GM13977 (cell line): Measurements from ENCODE around the gene UNC13D.
A peak's percentile ranks its signal among the peaks of the same experiment; 100 is the strongest.

ENCODE experiments used
- DNase-seq: peaks from one replicate; pipeline ENCODE4 v3.0.0; 2012; ENCODE audit warnings: low spot score
- in situ Hi-C: fragments of 300-500 bp; cut with MboI; formaldehyde crosslinking; loops from one replicate; pipeline ENCODE4 v1.12.0; 2022; ENCODE audit warnings: low sequenced_read_pairs, low pct_unique_long_range_greater_than_20kb, mixed read lengths, inconsistent platforms; ENCODE audit not compliant: unreplicated experiment
- TF ChIP-seq, protein P1 (sequence below): IDR thresholded peaks from 2 replicates; pipeline ENCODE4 v1.5.1; 2012; ENCODE audit warnings: mild to moderate bottlenecking, control low read depth; ENCODE audit not compliant: insufficient read depth; ENCODE audit errors: extremely low read depth, missing control alignments

The UNC13D gene

DNA sequence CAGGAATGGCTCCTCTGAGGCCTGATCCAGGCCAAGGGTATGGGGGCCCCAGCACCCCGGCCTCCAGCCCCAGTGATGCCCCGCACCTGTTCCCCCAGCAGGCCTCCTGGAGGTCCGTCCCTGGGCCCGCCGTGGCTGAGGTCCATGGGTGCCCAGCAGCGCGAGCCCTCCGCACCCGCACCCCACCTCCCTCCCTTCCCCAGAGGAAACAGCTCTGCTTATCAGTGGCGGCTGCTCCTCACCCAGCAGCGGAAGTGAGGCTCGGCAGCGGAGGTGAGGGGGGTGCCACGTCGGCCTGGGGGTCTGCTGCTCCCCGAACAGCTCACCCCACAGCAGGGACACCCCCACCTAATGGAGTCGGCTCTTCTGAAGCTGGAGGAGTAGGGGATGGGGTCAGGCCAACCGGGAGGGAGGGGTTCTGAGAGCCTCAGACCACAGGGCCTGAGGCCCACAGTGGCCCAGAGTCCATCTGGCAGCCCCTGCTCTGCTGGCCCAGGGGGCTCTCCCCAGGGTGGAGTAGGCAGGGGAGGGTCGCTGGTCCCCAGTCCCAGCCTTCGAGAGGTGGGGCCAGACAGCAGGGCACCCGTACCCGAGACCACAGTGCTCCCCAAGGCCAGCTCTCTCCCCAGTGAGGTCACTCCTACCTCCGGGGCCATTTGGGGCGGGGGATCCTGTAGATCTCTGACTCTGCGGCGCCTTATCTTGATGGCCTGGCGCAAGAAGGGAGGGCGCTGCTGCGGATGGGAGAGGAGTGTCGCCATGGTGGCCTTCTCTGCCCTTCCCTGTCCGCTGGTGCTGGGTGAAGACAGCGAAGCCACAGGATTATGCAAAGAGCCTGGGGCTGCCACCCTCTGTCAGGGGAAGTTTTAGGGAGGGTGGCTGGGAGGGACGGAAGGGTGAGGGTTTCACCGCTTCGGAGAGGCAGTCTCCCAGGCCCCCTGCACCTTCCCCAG lies at the start of gene UNC13D:
Gene UNC13D, minus strand, starts transcription at position 828 of the 953 bp plus-strand sequence. Its CDS starts 67 bp downstream, at position 761.
- in situ Hi-C loops: no loop called here
- TF ChIP-seq, protein P1, sequence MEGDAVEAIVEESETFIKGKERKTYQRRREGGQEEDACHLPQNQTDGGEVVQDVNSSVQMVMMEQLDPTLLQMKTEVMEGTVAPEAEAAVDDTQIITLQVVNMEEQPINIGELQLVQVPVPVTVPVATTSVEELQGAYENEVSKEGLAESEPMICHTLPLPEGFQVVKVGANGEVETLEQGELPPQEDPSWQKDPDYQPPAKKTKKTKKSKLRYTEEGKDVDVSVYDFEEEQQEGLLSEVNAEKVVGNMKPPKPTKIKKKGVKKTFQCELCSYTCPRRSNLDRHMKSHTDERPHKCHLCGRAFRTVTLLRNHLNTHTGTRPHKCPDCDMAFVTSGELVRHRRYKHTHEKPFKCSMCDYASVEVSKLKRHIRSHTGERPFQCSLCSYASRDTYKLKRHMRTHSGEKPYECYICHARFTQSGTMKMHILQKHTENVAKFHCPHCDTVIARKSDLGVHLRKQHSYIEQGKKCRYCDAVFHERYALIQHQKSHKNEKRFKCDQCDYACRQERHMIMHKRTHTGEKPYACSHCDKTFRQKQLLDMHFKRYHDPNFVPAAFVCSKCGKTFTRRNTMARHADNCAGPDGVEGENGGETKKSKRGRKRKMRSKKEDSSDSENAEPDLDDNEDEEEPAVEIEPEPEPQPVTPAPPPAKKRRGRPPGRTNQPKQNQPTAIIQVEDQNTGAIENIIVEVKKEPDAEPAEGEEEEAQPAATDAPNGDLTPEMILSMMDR: no peak
- peak; percentile 81 for DNase-seq

DNA sequence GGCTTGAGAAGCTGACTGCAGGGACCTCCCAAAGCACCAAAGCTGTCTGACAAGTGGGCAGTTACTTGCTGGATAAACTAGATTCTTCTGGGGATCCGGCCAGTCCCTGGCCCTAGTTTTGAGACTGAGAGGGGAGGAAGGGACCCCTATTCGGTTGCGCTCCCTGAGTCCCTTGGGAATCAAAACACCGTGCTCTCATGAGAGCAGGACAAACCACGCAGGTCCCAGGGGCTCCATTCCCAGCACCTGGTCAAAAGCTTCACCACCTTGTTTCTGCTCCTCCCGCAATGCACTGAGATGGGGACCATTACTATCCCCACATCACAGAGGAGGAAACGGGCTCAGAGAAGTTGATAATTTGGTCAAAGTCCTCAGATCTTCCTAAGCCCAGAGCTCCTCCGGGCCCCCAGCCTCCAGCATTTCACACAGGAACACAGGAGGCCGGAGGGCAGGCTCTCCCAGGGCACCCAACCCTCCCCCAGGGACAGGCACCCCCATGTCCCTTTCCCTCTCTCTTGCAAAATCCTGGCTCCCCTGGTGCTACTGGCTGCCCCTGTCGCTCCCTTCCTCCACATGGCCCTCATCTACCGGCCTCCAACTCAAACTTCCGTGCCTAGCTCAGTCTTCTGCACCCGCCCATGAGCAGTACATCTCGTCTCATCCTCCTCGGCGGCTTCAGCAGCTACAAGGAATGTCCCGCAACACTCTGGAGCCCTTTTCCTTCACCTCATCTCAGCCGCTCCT lies 49.3 kb upstream of the UNC13D start:
- TF ChIP-seq, protein P1: no peak
- in situ Hi-C loops: no loop called here
- DNase-seq: no peak

DNA sequence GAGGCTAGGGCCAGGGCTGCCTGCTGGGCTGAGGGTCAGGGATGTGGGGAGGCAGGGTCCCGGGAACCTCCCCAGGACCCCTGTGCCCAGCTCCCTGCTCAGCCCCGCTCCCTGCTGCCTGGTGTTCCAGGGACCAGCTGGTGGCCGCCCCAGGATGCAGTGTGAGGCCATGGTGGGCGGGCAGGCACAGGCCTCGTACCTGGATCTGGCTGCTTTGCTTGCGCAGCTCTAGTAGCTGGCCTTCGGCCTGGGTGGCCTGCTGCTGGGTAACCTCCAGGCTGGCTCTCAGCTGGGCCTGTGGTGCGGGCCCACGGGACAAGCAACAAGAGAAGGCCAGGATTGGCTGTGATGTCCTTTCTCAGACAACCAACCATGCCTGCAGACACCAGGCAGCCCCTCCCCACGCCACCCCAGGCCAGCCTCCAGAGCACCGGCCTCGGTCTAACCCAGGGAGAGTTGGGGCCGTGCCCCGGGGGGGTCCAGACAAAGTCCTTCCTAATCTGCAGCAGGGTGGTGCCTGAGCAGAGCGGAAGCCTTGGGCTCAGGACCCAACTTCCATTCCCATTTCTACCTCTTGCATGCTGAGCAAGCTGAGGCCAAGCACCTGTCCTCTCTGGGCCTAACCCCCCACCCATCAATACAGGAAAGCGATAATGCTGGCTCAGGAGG lies 48.5 kb upstream of the UNC13D start:
- TF ChIP-seq, protein P1: no peak
- in situ Hi-C loops: no loop called here
- no peak for DNase-seq

DNA sequence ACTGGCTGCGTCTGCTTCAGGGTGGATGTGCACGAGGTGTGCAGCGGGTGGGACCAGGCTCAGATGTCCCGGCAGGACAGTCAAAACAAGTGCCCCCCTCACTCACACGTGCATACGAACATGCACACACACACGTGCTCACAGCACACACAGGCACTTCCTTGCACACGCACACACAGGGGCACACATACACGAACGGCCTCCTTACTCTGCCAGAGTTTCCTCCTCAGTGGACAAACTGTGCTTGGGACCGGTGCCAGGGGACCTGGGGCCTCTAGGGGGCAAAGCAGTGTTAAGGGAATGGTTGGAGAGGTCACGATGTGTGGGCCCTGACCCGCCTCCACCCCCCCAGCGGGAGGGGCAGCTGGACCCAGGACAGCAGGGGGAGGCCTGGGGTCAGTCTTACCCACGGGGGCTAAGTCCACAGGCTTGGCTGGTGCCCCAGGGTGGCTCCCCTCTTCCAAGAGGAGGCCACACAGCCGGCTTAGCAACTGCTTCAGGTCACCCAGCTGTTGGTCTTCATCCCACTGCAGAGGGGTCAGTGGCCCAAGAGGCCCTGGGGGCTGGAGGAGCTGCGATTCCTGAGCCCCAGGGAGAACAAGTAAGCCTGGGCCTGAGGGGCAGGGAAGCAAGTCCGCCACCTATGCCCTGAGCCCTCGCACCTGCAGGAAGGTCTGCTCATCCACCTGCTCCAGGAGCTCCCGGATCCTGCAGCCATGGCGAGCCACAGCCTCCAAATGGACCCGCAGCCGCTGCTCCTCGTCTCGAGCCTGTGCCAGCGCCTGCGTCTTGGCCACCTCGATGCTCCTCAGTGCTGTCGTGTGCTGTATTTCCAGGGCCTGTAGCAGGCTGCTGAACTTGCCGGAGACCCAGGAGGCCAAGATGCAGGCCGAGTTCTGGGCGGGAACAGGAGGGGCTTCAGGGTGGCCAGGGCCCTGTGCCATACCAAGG lies 47.7 kb upstream of the UNC13D start:
- in situ Hi-C loops: no loop called here
- TF ChIP-seq, protein P1: no peak
- DNase-seq: no peak

DNA sequence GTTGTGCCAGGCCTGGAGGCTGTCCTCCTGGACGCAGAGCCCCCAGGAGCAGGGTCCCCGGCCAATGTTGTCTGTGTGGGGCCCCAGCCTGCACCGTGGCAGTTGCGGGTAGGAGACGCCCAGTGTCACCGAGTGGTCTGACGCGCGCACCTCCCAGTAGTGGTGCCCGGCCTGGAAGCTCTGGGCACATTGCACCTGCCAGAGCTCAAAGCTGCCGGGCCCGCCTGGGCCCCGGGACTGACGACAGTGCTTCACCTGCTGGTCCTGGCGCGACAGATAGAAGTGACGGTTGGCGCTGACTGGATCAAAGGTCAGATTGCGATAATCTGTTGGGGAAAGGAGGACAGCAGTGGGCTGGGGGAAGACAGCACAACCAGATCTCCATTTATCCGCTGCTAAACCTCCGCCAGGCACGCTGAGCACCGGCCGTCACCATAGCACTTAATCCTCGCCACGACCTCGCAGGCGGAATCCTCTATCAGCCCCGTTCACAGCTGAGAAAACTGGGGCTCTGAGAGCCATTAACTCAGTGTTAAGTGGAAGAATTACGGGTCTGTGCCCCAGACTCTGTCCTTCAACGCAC lies 46.9 kb upstream of the UNC13D start:
- TF ChIP-seq, protein P1: no peak
- no peak for DNase-seq
- in situ Hi-C loops: no loop called here
